ENCODE data around the gene FSTL4.

FSTL4 gene

DNA sequence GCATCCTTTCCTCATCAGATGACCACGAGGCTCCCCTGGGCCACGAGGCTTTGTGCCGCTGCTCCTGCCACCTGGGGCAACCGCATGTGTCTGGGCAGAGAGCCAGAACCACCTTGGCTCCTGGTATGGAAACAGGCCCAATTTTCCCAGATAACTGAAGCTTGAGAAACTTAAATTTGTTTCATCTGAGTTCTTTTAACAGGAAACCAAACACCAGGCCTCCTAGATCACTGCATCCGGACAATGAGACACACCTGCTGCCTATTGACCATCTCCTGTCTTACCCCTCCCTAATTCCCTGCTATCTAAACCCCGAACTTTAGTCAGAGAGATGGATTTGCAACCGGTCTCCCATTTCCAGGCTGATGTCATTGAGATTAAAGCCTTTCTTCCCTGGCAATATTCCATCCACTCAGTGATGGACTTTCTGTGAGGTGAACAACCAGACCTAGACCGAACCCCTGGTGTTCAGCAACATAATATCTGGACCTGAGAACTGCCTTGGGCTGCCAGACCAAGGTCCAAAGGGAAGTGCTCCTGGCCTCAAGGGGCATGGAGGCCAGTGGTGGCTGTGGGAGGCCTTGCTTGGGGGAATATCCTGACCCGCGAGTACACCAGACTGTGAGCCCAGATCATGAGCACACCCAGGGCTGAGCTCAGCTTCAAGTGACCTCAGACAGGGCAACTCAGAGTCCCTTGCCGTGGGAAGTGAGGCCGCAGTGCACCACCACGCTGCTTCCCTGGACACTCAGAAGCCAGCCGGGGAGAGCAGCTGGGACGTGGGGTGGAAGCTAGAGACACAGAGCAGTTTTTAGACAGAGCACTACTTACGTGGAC, 360.8 kb downstream of the FSTL4 start:
- peak; percentile 11 for DNase-seq

DNA sequence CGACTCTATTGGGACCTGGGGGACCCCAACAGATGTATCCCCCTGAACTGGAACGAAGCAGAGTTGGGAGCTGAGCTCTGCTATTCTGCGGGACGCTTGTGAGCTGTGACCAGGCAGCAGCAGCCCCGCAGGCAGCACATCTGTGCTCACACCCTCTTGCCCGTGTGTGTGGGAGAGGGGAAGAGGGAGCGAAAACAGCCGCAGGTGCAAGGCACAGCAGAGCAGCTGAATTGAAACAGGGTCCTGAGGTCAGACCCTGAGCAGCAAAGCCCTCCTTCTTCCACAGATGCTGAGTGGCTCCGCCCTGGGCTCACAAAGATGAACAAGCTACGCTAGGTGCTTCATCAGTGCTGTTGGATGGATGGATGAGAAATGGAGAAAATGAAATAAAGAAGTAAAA, 361.8 kb downstream of the FSTL4 start:
- no peak for DNase-seq

- DNase-seq: no peak
Measured at GRCh38 chr5:133249593-133249992, 362.7 kb downstream of the FSTL4 start.

- no peak for DNase-seq
Measured at GRCh38 chr5:133247881-133248624, 364.3 kb downstream of the FSTL4 start.

- DNase-seq: no peak
Measured at GRCh38 chr5:133247151-133247709, 365.1 kb downstream of the FSTL4 start.

- no peak for DNase-seq
Measured at GRCh38 chr5:133246376-133247150, 365.8 kb downstream of the FSTL4 start.

GRCh38 chr5:133246053-133246370, 366.3 kb downstream of the FSTL4 start:
- no peak for DNase-seq

GRCh38 chr5:133245191-133246052, 366.9 kb downstream of the FSTL4 start:
- peak; percentile 21 for DNase-seq

DNA sequence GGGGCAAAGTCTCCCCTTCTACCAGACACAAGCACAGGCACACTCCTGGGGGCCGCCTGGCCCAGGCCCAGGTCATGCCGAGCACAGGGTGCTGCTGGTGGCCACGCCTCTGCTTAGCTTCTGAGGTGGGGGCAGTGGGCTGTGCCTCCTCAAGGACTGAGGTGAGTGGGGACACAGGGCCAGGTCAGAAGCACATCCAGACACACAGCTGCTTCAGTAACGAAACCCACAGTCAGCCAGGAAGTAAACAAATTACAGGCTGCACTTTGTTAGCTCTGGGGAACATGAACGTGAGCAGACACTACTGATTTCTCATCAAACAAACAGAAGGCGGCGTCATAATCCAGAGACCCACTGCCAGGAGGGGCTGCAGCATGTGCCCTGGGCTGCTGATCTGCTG, 368.1 kb downstream of the FSTL4 start:
- DNase-seq: peak; percentile 42

GRCh38 chr5:133243196-133243595, 369.1 kb downstream of the FSTL4 start:
- no peak for DNase-seq

DNA sequence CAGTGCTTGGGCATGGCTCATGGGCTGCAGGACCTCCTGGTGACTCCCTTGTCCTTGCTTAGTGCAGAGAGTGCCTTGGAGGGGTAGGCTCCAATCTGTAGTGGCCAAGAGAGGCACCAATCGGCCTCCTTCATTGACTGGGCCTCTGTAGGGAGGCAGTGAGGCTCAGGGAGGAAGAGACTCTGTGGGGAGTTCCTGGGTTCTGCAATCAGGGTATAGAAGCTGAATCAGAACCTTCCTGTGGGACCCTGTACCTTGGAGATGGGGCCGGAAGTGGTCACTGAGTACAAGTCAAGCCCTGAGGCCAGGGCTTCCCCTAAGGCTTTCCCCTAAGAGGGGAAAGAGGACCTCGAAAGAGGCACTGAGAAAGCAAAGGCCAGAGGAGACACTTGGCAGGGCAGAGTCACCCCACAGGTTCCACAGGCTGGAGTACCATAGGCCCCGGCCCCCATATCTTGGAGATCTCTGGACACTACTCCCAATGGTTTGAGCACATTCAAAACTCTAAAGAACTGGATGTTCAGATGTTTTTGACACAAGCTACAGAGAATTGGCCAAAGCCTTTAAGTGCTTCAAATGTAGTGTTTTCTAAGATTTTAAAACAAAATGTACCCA, 370.0 kb downstream of the FSTL4 start:
- DNase-seq: no peak

DNA sequence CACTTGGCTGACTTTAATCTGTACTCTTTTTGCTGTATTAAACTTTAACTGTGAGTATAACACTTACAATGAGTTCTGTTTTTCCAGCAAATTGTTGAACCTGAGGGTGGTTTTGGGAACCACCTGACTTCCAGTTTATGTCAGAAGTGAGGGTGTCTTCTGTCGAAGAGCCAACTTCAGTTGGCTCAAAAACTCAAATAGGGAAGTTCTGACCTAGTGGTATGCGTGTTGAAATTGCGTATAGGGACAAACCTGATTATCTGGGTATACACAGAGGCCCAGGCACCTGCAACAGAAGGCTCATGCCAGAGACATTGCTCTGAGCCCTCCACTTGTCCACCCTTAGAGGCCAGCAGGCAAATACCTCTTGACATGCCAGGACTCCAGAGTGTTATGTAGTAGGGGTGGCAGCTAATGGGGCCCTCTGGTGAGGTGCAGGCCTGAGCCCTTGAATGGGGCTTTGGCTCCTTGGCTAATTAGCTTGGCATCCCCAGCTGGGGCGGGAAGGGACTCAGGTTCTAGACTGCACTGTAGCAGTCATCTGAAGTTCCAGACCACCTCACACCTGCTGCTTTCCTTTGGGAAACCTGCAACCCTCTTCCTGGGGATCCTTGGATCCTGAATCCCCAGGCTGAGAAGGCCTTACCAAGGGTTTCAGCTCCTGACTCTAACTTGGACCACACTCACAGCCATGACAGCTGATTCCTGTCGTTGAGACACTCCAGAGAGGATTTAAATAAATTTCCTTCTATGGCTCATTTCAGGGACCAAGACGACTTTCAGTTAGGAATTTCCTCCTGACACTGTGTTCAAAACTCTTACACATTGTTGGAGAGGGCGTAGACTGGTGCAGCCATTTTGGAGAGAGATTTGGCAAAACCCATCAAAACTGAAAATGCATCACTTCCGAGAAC, 370.9 kb downstream of the FSTL4 start:
- no peak for DNase-seq

GRCh38 chr5:133240425-133241091, 371.8 kb downstream of the FSTL4 start:
- DNase-seq: peak; percentile 49

DNA sequence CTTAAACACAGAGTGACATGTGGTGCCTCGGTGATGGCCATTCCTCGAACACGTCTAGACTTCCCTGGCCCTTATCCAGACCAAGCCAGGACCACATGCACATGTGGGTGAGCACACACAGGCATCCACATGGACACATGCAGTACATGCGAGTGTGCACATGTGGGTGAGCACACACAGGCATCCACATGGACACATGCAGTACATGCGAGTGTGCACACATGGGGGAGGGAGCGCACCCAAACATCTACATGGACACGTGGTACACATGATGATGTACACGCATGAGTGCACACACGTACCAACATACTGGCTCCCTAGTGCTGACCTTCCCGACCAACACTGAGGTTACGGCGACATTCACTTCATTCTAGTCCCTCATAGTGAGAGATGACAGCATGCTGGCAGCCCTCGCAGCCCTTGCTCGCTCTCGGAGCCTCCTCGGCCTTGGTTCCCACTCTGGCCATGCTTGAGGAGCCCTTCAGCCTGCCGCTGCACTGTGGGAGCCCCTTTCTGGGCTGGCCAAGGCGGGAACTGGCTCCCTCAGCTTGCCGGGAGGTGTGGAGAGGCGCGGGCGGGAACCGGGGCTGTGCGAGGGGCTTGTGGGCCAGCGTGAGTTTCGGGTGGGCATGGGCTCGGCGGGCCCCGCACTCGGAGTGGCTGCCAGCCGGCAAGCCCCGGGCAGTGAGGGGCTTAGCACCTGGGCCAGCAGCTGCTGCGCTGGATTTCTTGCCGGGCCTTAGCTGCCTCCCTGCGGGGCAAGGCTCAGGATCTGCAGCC, 373.7 kb downstream of the FSTL4 start:
- no peak for DNase-seq

DNA sequence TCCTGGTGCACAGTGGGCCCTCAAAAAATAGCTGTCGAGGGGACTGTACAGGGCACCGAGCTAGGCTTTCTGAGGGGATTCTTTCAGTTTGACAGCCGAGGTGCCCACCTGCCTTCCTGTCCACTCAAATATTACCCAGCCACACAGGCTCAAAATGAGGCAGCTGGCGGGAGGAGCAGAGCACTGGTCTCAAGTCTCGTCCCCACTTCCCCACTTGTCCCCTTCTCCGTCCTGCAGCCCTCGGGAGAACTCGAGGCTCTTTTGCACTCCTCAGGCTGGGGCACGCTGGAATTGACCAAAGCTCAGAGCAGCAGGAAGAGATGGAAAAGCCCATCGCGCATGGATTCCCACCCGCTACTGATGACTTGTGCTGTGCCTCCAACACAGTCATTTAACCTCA, 375.4 kb downstream of the FSTL4 start:
- DNase-seq: no peak

DNA sequence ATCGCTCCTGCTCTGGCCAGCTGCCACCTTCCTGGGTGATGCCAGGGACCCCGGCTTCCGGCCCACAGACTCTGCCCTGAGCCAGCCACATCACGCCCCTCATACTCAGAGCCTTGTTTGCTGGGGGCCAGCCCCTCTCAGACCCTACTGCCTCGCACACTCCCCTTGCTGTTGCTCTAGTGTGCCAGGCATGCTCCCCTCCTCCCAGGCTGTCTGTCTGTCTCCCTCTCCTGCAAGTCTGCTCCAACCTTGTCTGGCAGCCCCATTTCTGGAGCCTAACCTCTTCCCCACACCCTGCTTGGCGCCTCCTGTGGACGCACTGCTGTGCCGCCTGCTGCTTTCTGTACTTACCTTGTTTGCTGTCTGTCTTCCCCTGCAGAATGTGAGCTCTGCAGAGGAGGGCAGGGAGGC, 375.8 kb downstream of the FSTL4 start:
- DNase-seq: no peak

DNA sequence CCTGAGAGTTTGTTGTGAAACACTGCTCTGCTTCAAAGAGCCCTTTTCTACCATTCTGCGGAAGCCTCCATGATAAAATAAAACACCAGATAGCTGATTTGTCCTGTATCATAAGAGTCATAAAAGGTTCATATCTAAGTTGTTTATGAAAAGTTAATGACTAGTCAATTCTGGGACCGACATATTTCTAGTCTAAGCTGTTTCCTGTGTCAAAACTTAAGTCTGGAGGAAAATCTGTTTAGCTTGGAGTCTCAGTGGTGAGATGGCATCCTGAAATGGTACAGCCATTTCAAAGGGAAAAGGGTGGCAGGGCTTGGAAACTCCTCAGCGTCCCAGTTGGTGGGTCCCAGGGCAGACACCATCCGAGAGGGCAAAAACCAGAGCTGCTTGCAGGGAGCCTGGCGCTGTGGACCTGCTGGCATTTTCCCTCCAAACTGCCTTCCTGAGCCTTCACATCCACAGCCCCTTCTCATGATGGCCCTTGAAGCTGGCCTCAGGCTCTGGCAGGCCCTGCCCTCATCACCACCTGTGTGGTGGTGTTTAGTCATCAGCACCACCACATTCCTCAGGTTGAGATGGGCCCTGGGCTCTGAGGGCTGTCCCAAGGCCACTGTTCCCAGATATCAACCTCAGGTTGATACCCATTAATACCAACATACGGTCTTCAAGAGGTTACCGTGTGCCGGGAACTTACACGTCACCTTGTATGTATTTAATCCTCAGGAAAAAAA, 376.5 kb downstream of the FSTL4 start:
- no peak for DNase-seq

DNA sequence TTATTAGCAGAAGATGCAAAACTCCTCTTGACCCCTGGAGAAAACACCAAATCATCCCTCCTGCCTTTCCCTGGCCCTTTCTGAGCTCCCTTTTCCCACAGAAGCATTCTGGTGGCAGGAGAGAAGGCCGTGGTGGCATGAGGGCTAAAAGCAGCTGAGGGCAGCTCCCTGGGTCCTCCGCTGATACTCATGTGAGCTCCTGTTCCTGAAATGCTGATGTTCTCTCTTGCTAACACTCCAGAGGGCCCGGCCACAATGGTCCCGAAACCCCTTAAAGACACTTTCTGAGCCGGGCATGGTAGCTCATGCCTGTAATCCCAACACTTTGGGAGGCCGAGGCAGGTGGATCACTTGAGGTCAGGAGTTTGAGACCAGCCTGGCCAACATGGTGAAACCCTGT, 377.4 kb downstream of the FSTL4 start:
- no peak for DNase-seq

- no peak for DNase-seq
Measured at GRCh38 chr5:133234273-133234672, 378.1 kb downstream of the FSTL4 start.
